HS-5 (cell line): Measurements from ENCODE around the gene IGSF21.
"Not testable (repeated sequence)": the region's sequence is repeated elsewhere in the genome, so short reads cannot be mapped to it uniquely, and the experiment has no call there.

ENCODE experiments used
- DNase-seq: peaks from one replicate; pipeline ENCODE4 v3.0.0-alpha.2; 2012; ENCODE audit warnings: low read depth

IGSF21 gene

GRCh38 chr1:18400347-18401102 is 292.9 kb downstream of the IGSF21 start:
- DNase-seq = no peak

DNA sequence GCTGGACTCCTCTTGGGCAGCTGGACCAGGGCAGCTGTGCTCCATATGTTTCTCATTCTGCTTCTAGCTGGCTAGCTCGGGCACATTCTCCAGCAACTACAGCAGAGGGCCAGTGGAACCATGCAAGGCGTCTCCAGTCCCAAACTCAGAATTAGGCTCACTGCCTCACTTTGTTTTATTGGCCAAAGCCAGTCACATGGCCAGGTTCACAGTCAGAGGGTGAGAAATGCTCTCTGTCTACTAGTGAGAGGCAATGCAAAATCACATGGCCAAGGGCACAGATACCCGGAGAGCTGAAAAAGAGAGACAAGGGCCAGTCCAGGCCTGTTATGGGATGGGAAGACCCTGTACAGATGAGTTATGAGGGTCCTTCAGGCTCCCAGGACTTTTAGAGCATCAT is 294.3 kb downstream of the IGSF21 start:
- no peak for DNase-seq

DNA sequence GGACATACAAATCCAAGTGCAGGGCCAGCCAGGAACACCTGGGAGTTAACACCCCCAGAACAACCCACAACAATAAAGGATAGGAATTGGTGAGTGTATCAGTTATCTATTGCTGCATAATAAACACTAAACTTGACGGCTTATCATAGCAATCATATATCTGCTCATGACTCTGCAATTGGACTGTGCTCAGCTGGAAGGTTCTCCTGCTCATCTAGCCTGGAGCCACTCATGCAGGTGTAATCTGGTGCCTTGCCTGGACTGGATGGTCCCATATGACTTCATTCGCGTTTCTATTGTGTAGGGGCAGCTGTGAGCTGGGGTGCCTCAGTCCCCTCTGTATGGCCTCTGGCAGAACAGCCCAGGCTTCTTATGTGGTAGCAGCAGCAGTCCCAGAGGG is 296.9 kb downstream of the IGSF21 start:
- DNase-seq = no peak

- no peak for DNase-seq
Measured at GRCh38 chr1:18407166-18408045, 299.8 kb downstream of the IGSF21 start.

- DNase-seq = no peak
Measured at GRCh38 chr1:18408656-18409370, 301.2 kb downstream of the IGSF21 start.

- no peak for DNase-seq
Measured at GRCh38 chr1:18409609-18410237, 302.1 kb downstream of the IGSF21 start.

DNA sequence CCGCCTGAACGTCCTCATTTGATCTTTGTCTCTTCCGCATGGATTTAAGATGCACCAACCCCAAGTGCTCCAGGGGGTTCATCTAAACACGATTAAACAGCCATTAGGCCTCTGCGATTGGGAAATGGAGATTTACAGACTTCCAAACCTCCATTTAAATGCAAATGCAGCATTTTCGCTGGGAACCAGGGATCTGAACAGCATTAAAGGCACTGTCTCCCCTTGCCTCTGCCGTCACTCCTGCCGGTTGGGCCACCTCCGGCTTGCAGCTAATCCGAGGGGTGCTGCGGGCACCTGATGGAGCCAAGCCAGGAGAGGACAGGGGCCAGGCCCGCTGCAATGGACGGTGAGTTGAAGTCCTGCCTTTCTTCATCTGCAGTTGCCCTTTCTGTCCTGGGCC is 302.8 kb downstream of the IGSF21 start:
- DNase-seq = no peak

- no peak for DNase-seq
Measured at GRCh38 chr1:18411321-18411720, 303.7 kb downstream of the IGSF21 start.

- no peak for DNase-seq
Measured at GRCh38 chr1:18411820-18412641, 304.4 kb downstream of the IGSF21 start.

GRCh38 chr1:18412882-18413353 is 305.3 kb downstream of the IGSF21 start:
- DNase-seq = no peak

GRCh38 chr1:18413541-18414305 is 306.1 kb downstream of the IGSF21 start:
- no peak for DNase-seq

GRCh38 chr1:18414321-18414720 is 306.7 kb downstream of the IGSF21 start:
- DNase-seq = no peak

DNA sequence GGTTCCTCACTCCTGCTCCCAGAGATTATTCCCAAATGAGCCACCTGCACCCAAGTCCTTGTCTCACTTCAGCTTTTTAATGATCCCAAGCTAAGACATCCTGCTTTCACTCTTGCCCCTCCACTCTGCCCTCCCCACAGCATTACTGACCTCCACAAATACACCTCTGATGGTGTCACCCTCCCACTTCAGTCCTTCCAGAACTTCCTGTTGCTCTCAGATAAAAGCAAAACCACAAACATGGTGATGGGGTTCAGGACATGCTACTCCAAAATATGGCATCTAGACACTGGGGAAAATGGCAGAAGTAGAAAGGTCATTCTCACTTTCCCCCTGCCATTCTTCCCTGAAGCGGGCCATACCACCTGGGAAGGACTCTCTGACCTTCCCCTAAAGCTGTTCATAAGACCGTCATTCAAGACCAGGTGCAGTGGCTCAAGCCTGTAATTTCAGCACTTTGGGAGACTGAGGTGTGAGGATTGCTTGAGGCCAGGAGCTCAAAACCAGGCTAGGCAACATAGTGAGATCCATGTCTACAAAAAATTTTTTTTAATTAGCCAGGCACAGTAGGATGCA is 307.4 kb downstream of the IGSF21 start:
- DNase-seq = no peak

DNA sequence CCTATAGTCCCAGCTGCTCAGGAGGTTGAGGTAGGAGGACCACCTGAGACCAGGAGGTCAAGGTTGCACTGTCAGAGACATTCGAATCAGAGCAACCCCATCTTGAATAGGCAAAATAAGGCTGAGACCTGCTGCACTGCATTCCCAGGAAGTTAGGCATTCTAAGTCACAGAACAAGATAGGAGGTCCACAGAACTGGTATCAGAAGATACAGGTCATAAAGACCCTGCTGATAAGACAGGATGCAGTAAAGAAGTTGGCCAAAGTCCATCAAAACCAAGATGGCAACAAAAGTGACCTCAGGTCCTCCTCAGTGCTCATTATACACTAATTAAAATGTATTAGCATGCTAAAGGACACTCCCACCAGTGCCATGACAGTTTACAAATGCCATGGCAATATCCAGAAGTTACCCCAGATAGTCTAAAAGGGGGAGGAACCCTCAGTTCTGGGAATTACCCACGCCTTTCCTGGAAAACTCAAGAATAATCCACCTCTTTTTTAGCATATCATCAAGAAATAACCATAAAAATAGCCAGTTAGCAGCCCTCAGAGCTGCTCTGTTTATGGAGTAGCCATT is 307.9 kb downstream of the IGSF21 start:
- DNase-seq = no peak

- DNase-seq = not testable (repeated sequence)
Measured at GRCh38 chr1:18416126-18416525, 308.5 kb downstream of the IGSF21 start.

- DNase-seq = no peak
Measured at GRCh38 chr1:18417316-18418269, 310.0 kb downstream of the IGSF21 start.

DNA sequence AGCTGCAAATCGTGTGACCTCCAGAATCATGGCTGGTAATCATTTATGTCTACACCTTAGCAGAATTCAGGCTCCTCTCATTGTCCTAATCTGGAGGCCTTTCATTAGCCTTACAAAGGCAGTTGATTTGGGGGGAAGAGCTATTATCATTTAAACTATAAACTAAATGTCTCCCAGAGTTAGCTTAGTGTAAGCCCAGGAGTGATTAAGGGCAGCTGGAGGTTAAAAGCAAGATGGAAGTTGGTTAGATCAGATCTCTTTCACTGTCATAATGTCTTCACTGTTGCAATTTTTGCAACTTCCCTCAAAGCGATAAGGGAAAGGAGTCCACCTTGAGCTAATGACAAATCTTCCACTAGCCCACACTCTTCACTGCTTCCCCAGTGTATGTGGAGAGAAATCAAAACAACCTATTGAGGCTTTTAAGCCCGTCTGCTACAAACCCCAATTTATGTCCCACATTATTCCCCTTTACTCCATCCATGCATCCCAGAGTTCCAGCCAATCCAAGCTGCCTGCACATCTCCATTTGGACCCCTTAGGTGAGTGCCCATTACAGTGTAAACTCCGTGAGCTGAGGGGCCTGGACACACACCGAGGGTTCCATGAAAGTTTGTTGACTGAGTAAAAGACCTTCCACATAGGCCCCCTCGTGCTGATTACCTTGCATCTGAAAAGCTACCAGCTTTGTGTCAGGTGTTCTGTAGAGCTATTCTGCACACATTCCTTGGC is 311.7 kb downstream of the IGSF21 start:
- DNase-seq = no peak

GRCh38 chr1:18419845-18420184 is 312.2 kb downstream of the IGSF21 start:
- DNase-seq = no peak
